AG10803 (cell line): Measurements from ENCODE around the gene KCNB1.

Experiments used
- DNase-seq: peaks from one replicate; pipeline ENCODE4 v3.0.0; 2010; ENCODE audit warnings: low read depth
- H3K4me3 ChIP-seq: 2 replicates; pipeline ENCODE4 v1.5.1; 2011; ENCODE audit warnings: mild to moderate bottlenecking, low read length, control low read depth
- TF ChIP-seq, protein P1 (sequence below): conservative IDR thresholded peaks from 2 replicates; pipeline ENCODE4 v1.5.1; 2011; ENCODE audit warnings: mild to moderate bottlenecking, low read length, control low read depth, inconsistent platforms

Gene KCNB1

GRCh38 chr20:49461894-49462620 lies 20.4 kb downstream of the KCNB1 start:
- H3K4me3 ChIP-seq = no peak overlapping the region
- TF ChIP-seq, protein P1, sequence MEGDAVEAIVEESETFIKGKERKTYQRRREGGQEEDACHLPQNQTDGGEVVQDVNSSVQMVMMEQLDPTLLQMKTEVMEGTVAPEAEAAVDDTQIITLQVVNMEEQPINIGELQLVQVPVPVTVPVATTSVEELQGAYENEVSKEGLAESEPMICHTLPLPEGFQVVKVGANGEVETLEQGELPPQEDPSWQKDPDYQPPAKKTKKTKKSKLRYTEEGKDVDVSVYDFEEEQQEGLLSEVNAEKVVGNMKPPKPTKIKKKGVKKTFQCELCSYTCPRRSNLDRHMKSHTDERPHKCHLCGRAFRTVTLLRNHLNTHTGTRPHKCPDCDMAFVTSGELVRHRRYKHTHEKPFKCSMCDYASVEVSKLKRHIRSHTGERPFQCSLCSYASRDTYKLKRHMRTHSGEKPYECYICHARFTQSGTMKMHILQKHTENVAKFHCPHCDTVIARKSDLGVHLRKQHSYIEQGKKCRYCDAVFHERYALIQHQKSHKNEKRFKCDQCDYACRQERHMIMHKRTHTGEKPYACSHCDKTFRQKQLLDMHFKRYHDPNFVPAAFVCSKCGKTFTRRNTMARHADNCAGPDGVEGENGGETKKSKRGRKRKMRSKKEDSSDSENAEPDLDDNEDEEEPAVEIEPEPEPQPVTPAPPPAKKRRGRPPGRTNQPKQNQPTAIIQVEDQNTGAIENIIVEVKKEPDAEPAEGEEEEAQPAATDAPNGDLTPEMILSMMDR = no peak
- no peak for DNase-seq

DNA sequence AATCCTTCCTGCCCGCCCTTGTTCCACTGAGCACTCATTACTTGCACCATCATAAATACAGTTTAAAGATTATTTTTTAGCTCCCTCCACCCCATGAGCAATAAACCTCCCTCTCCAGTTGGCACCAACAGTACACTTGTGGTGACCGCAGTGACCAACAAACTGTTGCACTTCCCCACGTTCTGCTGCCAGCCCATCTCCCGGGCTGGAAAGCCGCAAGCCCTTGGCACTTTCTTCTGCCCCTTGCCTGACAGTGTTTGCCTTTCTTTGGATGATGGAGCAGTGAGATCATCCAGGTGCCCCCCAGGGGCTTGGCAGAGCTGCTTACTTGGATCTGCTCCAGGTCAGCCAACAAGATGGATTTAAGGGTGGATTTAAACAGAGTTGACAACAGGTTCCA lies 21.6 kb downstream of the KCNB1 start:
- no peak for DNase-seq
- TF ChIP-seq, protein P1 = no peak
- no peak overlapping the region for H3K4me3 ChIP-seq

GRCh38 chr20:49460131-49460530 lies 22.3 kb downstream of the KCNB1 start:
- DNase-seq = no peak
- H3K4me3 ChIP-seq = no peak overlapping the region
- TF ChIP-seq, protein P1 = no peak

DNA sequence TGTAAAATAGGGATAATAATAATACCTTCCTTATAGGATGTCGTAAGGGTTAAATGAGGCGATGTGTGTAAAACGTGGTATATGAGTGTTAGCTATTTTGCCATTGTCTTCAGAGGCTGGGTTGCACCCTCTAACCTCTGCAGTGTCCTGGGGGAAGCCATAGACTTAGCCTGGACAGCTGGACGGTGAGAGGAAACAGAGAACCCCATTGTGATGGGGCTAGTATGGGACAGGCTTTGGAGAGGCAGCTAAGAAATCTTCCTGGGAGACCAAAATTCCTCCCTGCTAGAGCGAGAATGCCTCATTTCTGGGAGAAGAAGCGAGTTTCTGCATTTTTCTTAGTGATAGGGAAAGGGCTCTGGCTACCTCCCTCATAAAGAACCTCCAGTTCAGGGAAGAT lies 22.8 kb downstream of the KCNB1 start:
- no peak overlapping the region for H3K4me3 ChIP-seq
- DNase-seq = no peak
- TF ChIP-seq, protein P1 = no peak

- no peak for DNase-seq
- no peak overlapping the region for H3K4me3 ChIP-seq
- TF ChIP-seq, protein P1 = no peak
Observed at GRCh38 chr20:49457444-49457843, 25.0 kb downstream of the KCNB1 start.

- DNase-seq = no peak
- TF ChIP-seq, protein P1 = no peak
- no peak overlapping the region for H3K4me3 ChIP-seq
Observed at GRCh38 chr20:49456646-49457045, 25.8 kb downstream of the KCNB1 start.

- DNase-seq = no peak
- no peak overlapping the region for H3K4me3 ChIP-seq
- TF ChIP-seq, protein P1 = no peak
Observed at GRCh38 chr20:49455691-49456090, 26.8 kb downstream of the KCNB1 start.
